Endothelial cell (in vitro differentiated cells): Measurements from ENCODE around the gene CDHR4. TPM values are rescaled to one million over a fixed set of nuclear protein-coding genes. Genes with fewer than 3 reads are reported as not detected.

Experiments
- DNase-seq: peaks from one replicate; pipeline ENCODE4 v3.0.0; 2021; ENCODE audit warnings: low spot score
- H3K27ac Mint-ChIP-seq: one replicate; pipeline ENCODE4 v1.8.0; 2021; ENCODE audit warnings: mixed read lengths, inconsistent platforms; ENCODE audit not compliant: unreplicated experiment
- H3K27me3 Mint-ChIP-seq: one replicate; pipeline ENCODE4 v1.8.0; 2021; ENCODE audit warnings: mild to moderate bottlenecking, moderate library complexity, mixed read lengths, inconsistent platforms; ENCODE audit not compliant: unreplicated experiment
- H3K36me3 Mint-ChIP-seq: one replicate; pipeline ENCODE4 v1.8.0; 2021; ENCODE audit warnings: mild to moderate bottlenecking, low read depth, mixed read lengths, inconsistent platforms; ENCODE audit not compliant: unreplicated experiment
- H3K4me1 Mint-ChIP-seq: one replicate; pipeline ENCODE4 v1.8.0; 2021; ENCODE audit warnings: mild to moderate bottlenecking, mixed read lengths, inconsistent platforms; ENCODE audit not compliant: unreplicated experiment
- H3K4me3 Mint-ChIP-seq: one replicate; pipeline ENCODE4 v1.8.0; 2021; ENCODE audit warnings: mild to moderate bottlenecking, mixed read lengths, inconsistent platforms; ENCODE audit not compliant: unreplicated experiment
- H3K9me3 Mint-ChIP-seq: one replicate; pipeline ENCODE4 v1.8.0; 2021; ENCODE audit warnings: mixed read lengths, inconsistent platforms; ENCODE audit not compliant: unreplicated experiment
- total RNA-seq: library from RNA; stranded (reverse); fragmentation: NEBNext Ultra II Directional; extraction: Animal tissue kit (Norgen Biotek cat#: 25700); gene quantifications from one replicate; pipeline ENCODE4 v1.2.1, GENCODE V29; 2021; ENCODE audit not compliant: unreplicated experiment
- TF ChIP-seq, protein P1 (sequence below): fragments of 200-600 bp; sonication (generic); IDR thresholded peaks from one replicate; pipeline ENCODE4 v1.5.0; 2021; ENCODE audit warnings: antibody characterized with exemption; ENCODE audit not compliant: unreplicated experiment

Gene CDHR4
- total RNA-seq, 1 donor from 2014 or later, result 1.1 TPM

- H3K27ac Mint-ChIP-seq, result no peak overlapping the region
- H3K4me1 Mint-ChIP-seq, result peaks cover 27% of the 10 kb centered on the region
- peaks cover 10% of the 10 kb centered on the region for H3K27me3 Mint-ChIP-seq
- TF ChIP-seq, protein P1, sequence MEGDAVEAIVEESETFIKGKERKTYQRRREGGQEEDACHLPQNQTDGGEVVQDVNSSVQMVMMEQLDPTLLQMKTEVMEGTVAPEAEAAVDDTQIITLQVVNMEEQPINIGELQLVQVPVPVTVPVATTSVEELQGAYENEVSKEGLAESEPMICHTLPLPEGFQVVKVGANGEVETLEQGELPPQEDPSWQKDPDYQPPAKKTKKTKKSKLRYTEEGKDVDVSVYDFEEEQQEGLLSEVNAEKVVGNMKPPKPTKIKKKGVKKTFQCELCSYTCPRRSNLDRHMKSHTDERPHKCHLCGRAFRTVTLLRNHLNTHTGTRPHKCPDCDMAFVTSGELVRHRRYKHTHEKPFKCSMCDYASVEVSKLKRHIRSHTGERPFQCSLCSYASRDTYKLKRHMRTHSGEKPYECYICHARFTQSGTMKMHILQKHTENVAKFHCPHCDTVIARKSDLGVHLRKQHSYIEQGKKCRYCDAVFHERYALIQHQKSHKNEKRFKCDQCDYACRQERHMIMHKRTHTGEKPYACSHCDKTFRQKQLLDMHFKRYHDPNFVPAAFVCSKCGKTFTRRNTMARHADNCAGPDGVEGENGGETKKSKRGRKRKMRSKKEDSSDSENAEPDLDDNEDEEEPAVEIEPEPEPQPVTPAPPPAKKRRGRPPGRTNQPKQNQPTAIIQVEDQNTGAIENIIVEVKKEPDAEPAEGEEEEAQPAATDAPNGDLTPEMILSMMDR, result no peak
- DNase-seq, result no peak
- H3K36me3 Mint-ChIP-seq, result peaks cover 4% of the 10 kb centered on the region
- H3K4me3 Mint-ChIP-seq, result no peak overlapping the region
- H3K9me3 Mint-ChIP-seq, result no peaks in the 10 kb centered on the region
Measured at GRCh38 chr3:49794926-49795905, 4.5 kb downstream of the CDHR4 start.

DNA sequence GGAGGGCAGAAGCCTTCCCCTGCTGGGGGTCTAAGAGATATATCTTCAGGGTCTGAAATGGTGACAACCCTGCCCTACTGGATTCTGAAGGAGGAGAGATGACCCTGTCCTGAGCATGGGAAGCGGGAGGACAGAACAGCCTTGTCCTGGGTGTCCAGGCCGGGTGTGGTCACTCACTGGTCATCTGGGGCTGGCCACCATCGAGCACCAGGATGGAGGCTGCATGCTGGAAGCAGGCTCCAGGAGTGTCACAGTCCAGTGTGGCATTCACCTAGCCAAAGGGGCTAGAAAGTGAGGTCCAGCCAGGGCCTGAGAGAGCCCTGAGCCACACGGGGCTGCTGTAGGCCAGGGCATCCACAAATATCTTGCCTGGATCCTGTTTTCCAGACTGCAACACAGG, 5.2 kb downstream of the CDHR4 start:
- no peak for DNase-seq
- H3K9me3 Mint-ChIP-seq, result no peaks in the 10 kb centered on the region
- H3K4me1 Mint-ChIP-seq, result peaks cover 32% of the 10 kb centered on the region
- H3K4me3 Mint-ChIP-seq, result no peak overlapping the region
- peaks cover 10% of the 10 kb centered on the region for H3K27me3 Mint-ChIP-seq
- H3K27ac Mint-ChIP-seq, result no peak overlapping the region
- peaks cover 4% of the 10 kb centered on the region for H3K36me3 Mint-ChIP-seq
- TF ChIP-seq, protein P1, result no peak

DNA sequence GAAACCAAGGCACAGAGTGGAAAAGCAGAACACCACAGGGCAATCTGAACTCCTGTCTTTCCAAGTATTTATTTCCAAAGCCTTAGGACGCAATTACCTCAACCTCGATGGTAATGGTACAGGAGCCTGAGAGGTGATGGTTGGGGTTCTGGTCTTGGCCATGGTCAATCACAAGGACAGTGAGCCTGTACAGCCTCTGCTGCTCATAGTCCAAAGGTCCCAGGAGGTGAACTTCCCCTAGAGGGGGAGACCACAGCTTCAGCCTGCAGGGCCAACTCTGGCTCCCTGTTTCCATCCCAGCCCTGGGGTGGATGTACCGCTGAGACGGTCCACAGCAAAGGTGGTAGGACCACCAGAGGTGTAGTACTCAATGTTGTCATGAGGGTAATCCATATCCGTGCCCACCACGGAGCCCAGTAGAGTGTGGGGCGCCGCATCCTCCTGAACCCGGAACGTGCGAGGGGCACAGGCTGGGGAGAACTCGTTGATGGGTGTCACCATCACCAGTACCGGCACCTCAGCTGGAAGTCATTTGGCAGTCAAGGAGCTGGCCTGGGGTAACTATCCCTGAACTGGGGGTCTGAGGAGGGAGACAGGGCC, 6.1 kb downstream of the CDHR4 start:
- H3K27ac Mint-ChIP-seq, result no peak overlapping the region
- peaks cover 32% of the 10 kb centered on the region for H3K4me1 Mint-ChIP-seq
- H3K36me3 Mint-ChIP-seq, result peaks cover 4% of the 10 kb centered on the region
- no peak overlapping the region for H3K4me3 Mint-ChIP-seq
- DNase-seq, result no peak
- H3K27me3 Mint-ChIP-seq, result peaks cover 12% of the 10 kb centered on the region
- TF ChIP-seq, protein P1, result no peak
- H3K9me3 Mint-ChIP-seq, result no peaks in the 10 kb centered on the region

DNA sequence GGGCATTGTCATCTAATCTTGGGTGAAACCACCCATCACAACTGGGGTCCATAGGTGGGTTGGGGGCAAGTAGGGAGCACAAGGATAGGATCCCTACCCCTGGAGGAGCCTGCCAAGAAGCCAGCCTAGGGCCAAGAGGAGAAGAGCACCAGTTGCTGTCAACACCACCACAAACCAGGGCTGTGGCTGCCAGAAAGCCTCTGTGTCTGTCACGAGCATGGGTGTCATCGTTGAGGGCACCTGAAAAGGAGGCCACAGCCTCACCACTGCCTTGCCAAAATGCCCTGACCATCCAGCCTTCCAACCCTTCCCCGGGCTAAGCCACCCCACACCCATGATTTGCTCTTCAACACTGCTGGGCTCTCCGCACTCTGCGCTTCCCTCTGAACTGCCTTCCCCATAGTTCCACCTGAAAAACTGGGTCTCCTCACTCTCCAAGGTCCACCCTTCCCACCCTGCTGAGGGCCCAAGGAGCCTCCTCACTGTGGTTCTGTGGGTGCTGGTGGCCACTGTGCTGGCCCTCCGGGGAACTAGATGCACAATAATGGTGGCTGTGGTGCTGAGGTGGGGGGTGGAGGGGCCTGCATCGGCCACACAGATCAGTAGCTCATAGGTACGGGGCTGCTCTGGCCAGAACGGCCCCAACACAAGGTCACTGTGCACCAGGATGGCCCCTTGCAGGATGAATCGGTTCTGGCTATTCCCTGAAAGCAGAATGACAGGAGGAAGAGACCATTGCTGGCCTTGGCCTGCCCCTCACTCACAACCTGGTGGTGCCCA, 7.1 kb downstream of the CDHR4 start:
- H3K27ac Mint-ChIP-seq, result no peak overlapping the region
- no peak overlapping the region for H3K4me3 Mint-ChIP-seq
- H3K27me3 Mint-ChIP-seq, result peaks cover 10% of the 10 kb centered on the region
- H3K9me3 Mint-ChIP-seq, result no peaks in the 10 kb centered on the region
- H3K4me1 Mint-ChIP-seq, result peaks cover 40% of the 10 kb centered on the region
- TF ChIP-seq, protein P1, result no peak
- DNase-seq, result no peak
- peaks cover 4% of the 10 kb centered on the region for H3K36me3 Mint-ChIP-seq
